Muscle layer of duodenum (tissue), 2 donors: ENCODE results near the gene TSPAN13.

Experiments used
- H3K27ac ChIP-seq: one replicate; pipeline ENCODE4 v1.7.0; 2013; ENCODE audit warnings: mild to moderate bottlenecking, low read length
- H3K27me3 ChIP-seq: one replicate; pipeline ENCODE4 v1.7.0; 2013; ENCODE audit warnings: low read depth, mild to moderate bottlenecking, control low read depth, low read length
- H3K36me3 ChIP-seq, 2 donors: one replicate each; pipeline ENCODE4 v1.7.0; 2013; ENCODE audit warnings: low read length in 2 of 2, control low read depth in 1 of 2, mild to moderate bottlenecking in 1 of 2; ENCODE audit not compliant: insufficient read depth in 2 of 2, control insufficient read depth in 1 of 2
- H3K4me1 ChIP-seq, 2 donors: one replicate each; pipeline ENCODE4 v1.7.0; 2013; ENCODE audit warnings: low read length in 2 of 2, mild to moderate bottlenecking in 2 of 2, control low read depth in 1 of 2, moderate library complexity in 1 of 2; ENCODE audit not compliant: insufficient read depth in 2 of 2, control insufficient read depth in 1 of 2
- H3K4me3 ChIP-seq, 2 donors: one replicate each; pipeline ENCODE4 v1.7.0; 2013; ENCODE audit warnings: low read length in 2 of 2, low read depth in 1 of 2, mild to moderate bottlenecking in 1 of 2
- H3K9me3 ChIP-seq, 2 donors: one replicate each; pipeline ENCODE4 v1.7.0; 2013; ENCODE audit warnings: low read length in 2 of 2, control low read depth in 1 of 2, mild to moderate bottlenecking in 1 of 2; ENCODE audit not compliant: control insufficient read depth in 1 of 2
- donor health status: healthy.

TSPAN13 gene

GRCh38 chr7:16801111-16801542, 47.6 kb downstream of the TSPAN13 start:
- Histone ChIP-seq H3K4me1 (no peaks in the 10 kb centered on the region), H3K27me3 (no peaks in the 10 kb centered on the region), H3K36me3 (no peaks in the 10 kb centered on the region), H3K4me3 (no peak overlapping the region), H3K9me3 (no peaks in the 10 kb centered on the region), H3K27ac (peak overlapping the region; percentile 41)

- Histone ChIP-seq H3K4me1 (no peaks in the 10 kb centered on the region), H3K27ac (peak overlapping the region; percentile 41), H3K36me3 (no peaks in the 10 kb centered on the region), H3K4me3 (peak overlapping the region in 1 of 2 donors; percentile 45), H3K9me3 (no peaks in the 10 kb centered on the region), H3K27me3 (no peaks in the 10 kb centered on the region)
These were observed 48.0 kb downstream of the TSPAN13 start for GRCh38 chr7:16801579-16801978.

- Histone ChIP-seq H3K36me3 (no peaks in the 10 kb centered on the region), H3K27me3 (no peaks in the 10 kb centered on the region), H3K27ac (peak overlapping the region; percentile 72), H3K4me1 (no peaks in the 10 kb centered on the region), H3K4me3 (peak overlapping the region in 1 of 2 donors; percentile 72), H3K9me3 (no peaks in the 10 kb centered on the region)
These were observed 49.6 kb downstream of the TSPAN13 start for GRCh38 chr7:16803125-16803524.

- Histone ChIP-seq H3K27me3 (no peaks in the 10 kb centered on the region), H3K4me3 (peak overlapping the region in 1 of 2 donors; percentile 72)
These were observed 50.5 kb downstream of the TSPAN13 start for GRCh38 chr7:16803881-16804673.

GRCh38 chr7:16804674-16805439, 51.3 kb downstream of the TSPAN13 start, which contains the start of gene AGR2:
Gene AGR2, minus strand, starts transcription at chr7:16804999. Its CDS starts 3,203 bp downstream, at chr7:16801796.
- Histone ChIP-seq H3K36me3 (no peaks in the 10 kb centered on the region), H3K27me3 (no peaks in the 10 kb centered on the region), H3K27ac (peak within 1 kb of the TSS; percentile 82), H3K9me3 (no peaks in the 10 kb centered on the region), H3K4me3 (peak within 1 kb of the TSS in 1 of 2 donors; percentile 72), H3K4me1 (no peaks in the 10 kb centered on the region)

More at GRCh38 chr7:16803881-16804673, 50.5 kb downstream of the TSPAN13 start:
- H3K27ac ChIP-seq: peak overlapping the region; percentile 82
- H3K4me1 ChIP-seq: no peaks in the 10 kb centered on the region
- no peaks in the 10 kb centered on the region for H3K36me3 ChIP-seq
- no peaks in the 10 kb centered on the region for H3K9me3 ChIP-seq

GRCh38 chr7:16805441-16805840, 51.9 kb downstream of the TSPAN13 start:
- Histone ChIP-seq H3K4me3 (peak overlapping the region in 1 of 2 donors; percentile 72), H3K9me3 (no peaks in the 10 kb centered on the region), H3K27ac (peak overlapping the region; percentile 30), H3K4me1 (no peaks in the 10 kb centered on the region), H3K36me3 (no peaks in the 10 kb centered on the region), H3K27me3 (no peaks in the 10 kb centered on the region)

- Histone ChIP-seq H3K27ac (no peak overlapping the region), H3K4me3 (no peak overlapping the region), H3K36me3 (no peaks in the 10 kb centered on the region), H3K4me1 (no peaks in the 10 kb centered on the region), H3K27me3 (no peaks in the 10 kb centered on the region), H3K9me3 (no peaks in the 10 kb centered on the region)
These were observed 56.6 kb downstream of the TSPAN13 start for GRCh38 chr7:16810112-16810511.

GRCh38 chr7:16810573-16810972, 57.0 kb downstream of the TSPAN13 start:
- Histone ChIP-seq H3K4me1 (no peaks in the 10 kb centered on the region), H3K9me3 (no peaks in the 10 kb centered on the region), H3K36me3 (no peaks in the 10 kb centered on the region), H3K27me3 (no peaks in the 10 kb centered on the region), H3K4me3 (no peak overlapping the region), H3K27ac (no peak overlapping the region)

GRCh38 chr7:16811551-16811950, 58.0 kb downstream of the TSPAN13 start:
- H3K4me1 ChIP-seq: no peaks in the 10 kb centered on the region
- no peak overlapping the region for H3K4me3 ChIP-seq
- H3K36me3 ChIP-seq: no peaks in the 10 kb centered on the region
- no peaks in the 10 kb centered on the region for H3K27me3 ChIP-seq
- no peak overlapping the region for H3K27ac ChIP-seq
- H3K9me3 ChIP-seq: no peaks in the 10 kb centered on the region

- H3K27ac ChIP-seq: no peak overlapping the region
- H3K4me1 ChIP-seq: no peaks in the 10 kb centered on the region
- no peaks in the 10 kb centered on the region for H3K9me3 ChIP-seq
- H3K4me3 ChIP-seq: no peak overlapping the region
- H3K36me3 ChIP-seq: no peaks in the 10 kb centered on the region
- H3K27me3 ChIP-seq: no peaks in the 10 kb centered on the region
These were observed 59.1 kb downstream of the TSPAN13 start for GRCh38 chr7:16812542-16813231.

GRCh38 chr7:16813232-16813616, 59.7 kb downstream of the TSPAN13 start:
- H3K4me1 ChIP-seq: no peaks in the 10 kb centered on the region
- H3K4me3 ChIP-seq: no peak overlapping the region
- H3K27ac ChIP-seq: no peak overlapping the region
- no peaks in the 10 kb centered on the region for H3K9me3 ChIP-seq
- no peaks in the 10 kb centered on the region for H3K36me3 ChIP-seq
- no peaks in the 10 kb centered on the region for H3K27me3 ChIP-seq
